ENCODE data around the gene ITPK1. TPM values are rescaled to one million over a fixed set of nuclear protein-coding genes. Genes with fewer than 3 reads are reported as not detected.
A peak's percentile ranks its signal among the peaks of the same experiment; 100 is the strongest.

The ITPK1 gene
- total RNA-seq, 4 donors from 2014 or later = 37.5 to 47.5 (median 41.4) TPM

GRCh38 chr14:92987713-92988510 lies 127.8 kb downstream of the ITPK1 start:
- H3K4me3 ChIP-seq (ENCODE audit: low read depth, poor library complexity, severe bottlenecking) = no peak overlapping the region
- WGBS, 2 donors = 54 to 74% methylated on average over 15 to 24 of the region's 25 CpGs
- DNase-seq (ENCODE audit: low spot score in 2 of 2) = no peak
- TF ChIP-seq POLR2A (IDR thresholded peaks at IDR 0.05) = no peak
- TF ChIP-seq CTCF (IDR thresholded peaks at IDR 0.05) = no peak
- intact Hi-C loops (cut with DNase I; ENCODE audit: low total_unique reads) = no loop called here

DNA sequence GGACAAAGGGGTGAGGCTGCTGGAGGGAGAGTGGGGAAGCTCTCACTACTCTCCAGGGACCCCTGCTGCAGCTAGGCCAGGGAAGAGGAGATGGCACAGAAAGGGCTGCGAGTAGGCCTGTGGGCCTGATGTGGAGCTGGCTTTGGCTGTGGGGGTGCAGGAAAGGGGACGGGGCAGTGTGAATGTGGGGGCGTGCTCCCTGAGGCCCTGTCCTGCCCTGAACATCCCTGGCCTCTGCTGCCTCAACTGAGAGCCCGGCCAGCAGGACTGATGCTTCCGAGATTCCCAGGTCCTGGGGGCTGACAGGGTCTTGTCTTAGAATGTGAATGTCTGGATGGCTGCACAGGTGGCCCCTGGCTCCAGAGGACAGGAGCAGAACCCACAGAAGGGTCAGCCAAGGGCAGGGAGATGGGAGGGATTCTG lies 128.6 kb downstream of the ITPK1 start:
- DNase-seq (ENCODE audit: low spot score in 2 of 2) = no peak
- 76 to 87% methylated on average over 5 of the region's 5 CpGs for WGBS, 2 donors
- no peak overlapping the region for H3K4me3 ChIP-seq (ENCODE audit: low read depth, poor library complexity, severe bottlenecking)
- TF ChIP-seq CTCF (IDR thresholded peaks at IDR 0.05) = no peak
- TF ChIP-seq POLR2A (IDR thresholded peaks at IDR 0.05) = no peak
- intact Hi-C loops (cut with DNase I; ENCODE audit: low total_unique reads) = no loop called here

- intact Hi-C loops (cut with DNase I; ENCODE audit: low total_unique reads) = no loop called here
- TF ChIP-seq POLR2A (IDR thresholded peaks at IDR 0.05) (no peak), CTCF (IDR thresholded peaks at IDR 0.05) (no peak)
- no peak overlapping the region for H3K4me3 ChIP-seq (ENCODE audit: low read depth, poor library complexity, severe bottlenecking)
- DNase-seq (ENCODE audit: low spot score in 2 of 2) = no peak
- WGBS, 2 donors = 72 to 77% methylated on average over 6 of the region's 6 CpGs
Observed at GRCh38 chr14:92986254-92987147, 129.2 kb downstream of the ITPK1 start.

DNA sequence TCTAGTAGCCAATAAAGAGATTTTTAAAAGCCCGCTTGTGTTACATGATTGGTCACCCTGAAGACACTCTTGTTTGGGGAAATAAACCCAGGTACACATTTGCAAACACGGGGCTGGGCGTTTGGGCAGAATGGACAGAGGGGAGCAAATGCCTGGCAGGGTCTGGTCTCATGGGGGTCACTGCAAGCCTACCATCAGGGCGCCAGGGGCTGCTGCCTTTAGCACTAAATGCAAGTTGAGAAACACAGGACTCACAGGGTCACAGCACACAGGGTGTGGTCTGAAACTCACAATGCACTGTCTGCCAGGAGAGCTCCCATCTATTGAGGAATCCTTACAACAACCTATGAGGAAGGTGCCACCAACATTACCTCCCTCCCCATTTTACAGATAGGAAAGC lies 130.2 kb downstream of the ITPK1 start:
- no peak overlapping the region for H3K4me3 ChIP-seq (ENCODE audit: low read depth, poor library complexity, severe bottlenecking)
- TF ChIP-seq CTCF (IDR thresholded peaks at IDR 0.05) = no peak
- TF ChIP-seq POLR2A (IDR thresholded peaks at IDR 0.05) = no peak
- DNase-seq (ENCODE audit: low spot score in 2 of 2) = no peak
- 89 to 97% methylated on average over 4 of the region's 4 CpGs for WGBS, 2 donors
- intact Hi-C loops (cut with DNase I; ENCODE audit: low total_unique reads) = no loop called here

GRCh38 chr14:92984896-92985295 lies 130.8 kb downstream of the ITPK1 start:
- TF ChIP-seq CTCF (IDR thresholded peaks at IDR 0.05) = peak in 1 of 3 donors; percentile 94
- TF ChIP-seq POLR2A (IDR thresholded peaks at IDR 0.05) = no peak
- no peak for DNase-seq (ENCODE audit: low spot score in 2 of 2)
- H3K4me3 ChIP-seq (ENCODE audit: low read depth, poor library complexity, severe bottlenecking) = no peak overlapping the region
- WGBS, 2 donors = 86 to 92% methylated on average over 4 of the region's 4 CpGs
- intact Hi-C loops (cut with DNase I; ENCODE audit: low total_unique reads) = no loop called here
